HG02970 (cell line): Measurements from ENCODE around the gene TPK1.
"Not testable (repeated sequence)": the region's sequence is repeated elsewhere in the genome, so short reads cannot be mapped to it uniquely, and the experiment has no call there.

ENCODE experiments used
- ATAC-seq: cut with Tn5 transposase; IDR thresholded peaks from one replicate; pipeline ENCODE4 v1.9.1; 2021; ENCODE audit warnings: mild to moderate bottlenecking, moderate library complexity, moderate number of reproducible peaks; ENCODE audit not compliant: unreplicated experiment, low FRiP score

Gene TPK1

GRCh38 chr7:144780071-144780608, 55.7 kb downstream of the TPK1 start:
- no peak for ATAC-seq

- not testable (repeated sequence) for ATAC-seq
These were observed 58.0 kb downstream of the TPK1 start for GRCh38 chr7:144777889-144778288.

- no peak for ATAC-seq
These were observed 58.6 kb downstream of the TPK1 start for GRCh38 chr7:144777005-144777839.

GRCh38 chr7:144776447-144776846, 59.4 kb downstream of the TPK1 start:
- no peak for ATAC-seq

GRCh38 chr7:144775749-144776148, 60.1 kb downstream of the TPK1 start:
- ATAC-seq: no peak

GRCh38 chr7:144771927-144772326, 63.9 kb downstream of the TPK1 start:
- no peak for ATAC-seq

GRCh38 chr7:144771174-144771573, 64.7 kb downstream of the TPK1 start:
- ATAC-seq: no peak

GRCh38 chr7:144769352-144769751, 66.5 kb downstream of the TPK1 start:
- no peak for ATAC-seq

- no peak for ATAC-seq
These were observed 67.2 kb downstream of the TPK1 start for GRCh38 chr7:144768633-144769032.

- ATAC-seq: no peak
These were observed 72.6 kb downstream of the TPK1 start for GRCh38 chr7:144763291-144763690.

- ATAC-seq: no peak
These were observed 73.0 kb downstream of the TPK1 start for GRCh38 chr7:144762853-144763252.

- ATAC-seq: no peak
These were observed 74.4 kb downstream of the TPK1 start for GRCh38 chr7:144761493-144761892.

- ATAC-seq: no peak
These were observed 76.2 kb downstream of the TPK1 start for GRCh38 chr7:144759653-144760052.

- no peak for ATAC-seq
These were observed 87.9 kb downstream of the TPK1 start for GRCh38 chr7:144747936-144748335.

- peak; percentile 80 for ATAC-seq
These were observed 97.0 kb downstream of the TPK1 start for GRCh38 chr7:144738708-144739314.

- ATAC-seq: no peak
These were observed 97.7 kb downstream of the TPK1 start for GRCh38 chr7:144738146-144738545.

- no peak for ATAC-seq
These were observed 98.9 kb downstream of the TPK1 start for GRCh38 chr7:144736880-144737493.

GRCh38 chr7:144735505-144736276, 100.2 kb downstream of the TPK1 start:
- ATAC-seq: no peak

- ATAC-seq: no peak
These were observed 104.0 kb downstream of the TPK1 start for GRCh38 chr7:144731661-144732351.

GRCh38 chr7:144730224-144730623, 105.6 kb downstream of the TPK1 start:
- no peak for ATAC-seq
